Mesendoderm (in vitro differentiated cells): Measurements from ENCODE around the gene CATSPERD.

Experiments used
- DNase-seq: peaks from one replicate; pipeline ENCODE4 v3.0.0; 2013
- H2AK5ac ChIP-seq: 2 replicates; pipeline ENCODE4 v1.6.1; 2013; ENCODE audit warnings: low read length, inconsistent platforms
- H2BK120ac ChIP-seq: 2 replicates; pipeline ENCODE4 v1.6.1; 2013; ENCODE audit warnings: low read depth, mild to moderate bottlenecking, low read length, moderate library complexity, mixed read lengths
- H2BK15ac ChIP-seq: replicated peaks from 2 replicates; pipeline ENCODE4 v1.6.1; 2013; ENCODE audit warnings: low read depth, mild to moderate bottlenecking, moderate library complexity
- H2BK5ac ChIP-seq: 2 replicates; pipeline ENCODE4 v1.6.1; 2013; ENCODE audit warnings: low read length, inconsistent platforms
- H3K18ac ChIP-seq: 2 replicates; pipeline ENCODE4 v1.6.1; 2013; ENCODE audit warnings: mild to moderate bottlenecking, low read length, mixed read lengths
- H3K23ac ChIP-seq: one replicate; pipeline ENCODE4 v1.6.1; 2013; ENCODE audit warnings: low read length
- H3K27ac ChIP-seq: 2 replicates; pipeline ENCODE4 v1.5.1; 2013; ENCODE audit warnings: low read depth, mild to moderate bottlenecking, inconsistent platforms, low read length, moderate library complexity
- H3K27me3 ChIP-seq: 2 replicates; pipeline ENCODE4 v1.6.1; 2013; ENCODE audit warnings: low read length, control low read depth, mild to moderate bottlenecking, inconsistent platforms; ENCODE audit not compliant: insufficient read depth, poor library complexity
- H3K36me3 ChIP-seq: 2 replicates; pipeline ENCODE4 v1.6.1; 2013; ENCODE audit warnings: low read length, inconsistent platforms; ENCODE audit not compliant: control insufficient read depth, insufficient read depth
- H3K4ac ChIP-seq: one replicate; pipeline ENCODE4 v1.6.1; 2013; ENCODE audit warnings: low read depth, mild to moderate bottlenecking, low read length, moderate library complexity
- H3K4me1 ChIP-seq: 2 replicates; pipeline ENCODE4 v1.6.1; 2013; ENCODE audit warnings: low read depth, low read length, inconsistent platforms; ENCODE audit not compliant: control insufficient read depth
- H3K4me2 ChIP-seq: 2 replicates; pipeline ENCODE4 v1.6.1; 2013; ENCODE audit warnings: low read length
- H3K4me3 ChIP-seq: 2 replicates; pipeline ENCODE4 v1.5.1; 2013; ENCODE audit warnings: mild to moderate bottlenecking, low read length
- H3K56ac ChIP-seq: one replicate; pipeline ENCODE4 v1.6.1; 2013; ENCODE audit warnings: low read length
- H3K79me1 ChIP-seq: 2 replicates; pipeline ENCODE4 v1.6.1; 2013; ENCODE audit warnings: low read length, inconsistent platforms
- H3K79me2 ChIP-seq: 2 replicates; pipeline ENCODE4 v1.6.1; 2013; ENCODE audit warnings: mild to moderate bottlenecking, low read length; ENCODE audit not compliant: control insufficient read depth, insufficient read depth
- H3K9ac ChIP-seq: 2 replicates; pipeline ENCODE4 v1.6.1; 2013; ENCODE audit warnings: low read length, inconsistent platforms
- H4K5ac ChIP-seq: one replicate; pipeline ENCODE4 v1.6.1; 2013; ENCODE audit warnings: low read length
- H4K8ac ChIP-seq: one replicate; pipeline ENCODE4 v1.6.1; 2013; ENCODE audit warnings: low read depth, mild to moderate bottlenecking, control low read depth, low read length, moderate library complexity
- WGBS: extraction: QIAGEN DNeasy Blood & Tissue Kit; methylation state at CpG from one replicate; pipeline ENCODE4 v1.1.7; 2013; ENCODE audit warnings: low lambda C conversion rate, missing lambda C conversion rate; ENCODE audit not compliant: insufficient coverage; ENCODE audit errors: extremely low coverage; 5-methylcytosine and 5-hydroxymethylcytosine counted together

The CATSPERD gene

DNA sequence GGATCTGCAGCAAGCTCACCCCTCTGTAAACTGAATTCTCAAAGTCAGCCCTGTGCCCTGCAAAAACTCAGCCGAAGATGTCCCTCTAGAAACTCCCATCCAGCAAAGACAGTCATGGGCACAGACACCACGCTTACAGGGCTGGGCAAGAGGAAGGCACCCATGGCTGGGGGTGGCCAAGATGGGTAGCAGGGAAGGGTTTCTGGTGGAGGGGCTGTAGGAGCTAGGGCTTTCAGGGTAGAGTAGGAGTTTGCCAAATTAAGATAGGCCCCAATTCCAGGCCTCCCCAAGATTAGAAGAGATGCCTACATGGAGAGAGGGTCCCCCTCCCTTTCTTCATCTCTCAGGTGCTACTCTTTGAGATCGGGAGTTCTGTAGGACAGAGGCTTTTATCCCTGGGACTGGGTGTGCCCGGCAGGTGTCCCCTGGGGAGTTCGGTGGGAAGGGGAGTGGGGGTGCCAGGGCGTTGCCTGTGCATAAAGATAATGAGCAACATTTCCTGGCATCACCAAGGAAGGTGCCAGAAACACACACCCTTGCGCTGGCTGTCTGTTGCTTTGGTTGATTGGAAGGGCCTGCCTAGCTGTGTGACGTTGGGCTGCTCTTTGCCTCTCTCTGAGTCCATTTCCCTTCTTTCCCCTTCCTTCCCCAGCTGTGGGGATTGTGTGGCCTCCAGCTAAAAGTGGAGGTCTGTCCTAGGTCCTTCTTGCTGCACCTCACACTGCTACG is 93.8 kb downstream of the CATSPERD start:
- no peak for DNase-seq
- Histone ChIP-seq H3K4ac (no peak overlapping the region), H3K27ac (no peak overlapping the region), H3K79me1 (no peaks in the 10 kb centered on the region), H2AK5ac (no peak overlapping the region), H3K4me3 (no peak overlapping the region), H4K5ac (no peak overlapping the region), H3K36me3 (no peaks in the 10 kb centered on the region), H3K79me2 (no peaks in the 10 kb centered on the region), H3K4me2 (no peak overlapping the region), H3K23ac (no peak overlapping the region), H2BK120ac (no peak overlapping the region), H3K27me3 (no peaks in the 10 kb centered on the region), H3K56ac (no peak overlapping the region), H3K4me1 (no peaks in the 10 kb centered on the region), H2BK5ac (no peak overlapping the region), H3K18ac (no peak overlapping the region), H2BK15ac (no peak overlapping the region), H3K9ac (no peak overlapping the region), H4K8ac (no peak overlapping the region)
- no CpG with 5 or more reads among the region's 9 CpGs for WGBS

DNA sequence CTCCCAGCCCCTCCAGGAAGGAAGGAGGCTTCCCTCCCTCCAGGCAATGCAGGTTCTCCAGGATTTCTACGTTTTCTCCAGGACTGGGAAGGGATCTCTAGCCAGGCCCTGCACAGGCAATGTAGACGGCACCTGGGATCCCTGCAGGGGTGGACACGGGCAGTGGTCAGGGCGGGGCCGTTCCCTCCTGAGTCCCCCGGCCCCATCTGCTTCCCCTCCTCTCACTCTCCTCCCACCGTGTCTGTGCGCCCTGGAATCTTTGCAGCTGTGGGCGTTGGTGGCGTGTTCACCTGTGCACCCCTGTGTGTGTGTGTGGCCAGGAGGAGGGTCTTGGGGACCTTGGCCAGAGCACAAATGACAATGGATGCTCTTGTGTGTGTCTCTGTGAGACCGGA is 94.4 kb downstream of the CATSPERD start:
- Histone ChIP-seq H3K27me3 (no peaks in the 10 kb centered on the region), H3K4ac (no peak overlapping the region), H3K23ac (no peak overlapping the region), H2BK120ac (no peak overlapping the region), H3K27ac (no peak overlapping the region), H3K9ac (no peak overlapping the region), H4K5ac (no peak overlapping the region), H3K4me3 (no peak overlapping the region), H2AK5ac (no peak overlapping the region), H2BK15ac (no peak overlapping the region), H3K4me1 (no peaks in the 10 kb centered on the region), H3K79me2 (no peaks in the 10 kb centered on the region), H3K79me1 (no peaks in the 10 kb centered on the region), H3K36me3 (no peaks in the 10 kb centered on the region), H3K4me2 (no peak overlapping the region), H3K56ac (no peak overlapping the region), H4K8ac (no peak overlapping the region), H2BK5ac (no peak overlapping the region), H3K18ac (no peak overlapping the region)
- no peak for DNase-seq
- no CpG with 5 or more reads among the region's 11 CpGs for WGBS

DNA sequence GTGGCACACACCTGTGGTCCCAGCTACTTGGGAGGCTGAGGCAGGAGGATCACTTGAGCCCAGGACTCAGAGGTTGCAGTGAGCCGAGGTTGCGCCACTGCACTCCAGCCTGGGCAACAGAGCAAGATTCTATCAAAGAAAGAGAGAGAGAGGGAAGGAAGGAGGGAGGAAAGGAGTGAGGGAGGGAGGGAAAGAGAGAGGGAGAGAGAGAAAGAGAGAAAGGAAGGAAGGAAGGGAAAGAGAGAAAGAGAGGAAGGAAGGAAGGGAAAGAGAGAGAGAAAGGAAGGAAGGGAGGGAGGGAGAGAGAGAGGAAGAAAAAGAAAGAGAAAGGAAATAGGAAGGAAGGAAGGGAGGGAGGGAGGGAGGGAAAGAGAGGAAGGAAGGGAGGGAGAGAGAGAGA is 96.8 kb downstream of the CATSPERD start:
- H3K56ac ChIP-seq: no peak overlapping the region
- H3K27ac ChIP-seq: no peak overlapping the region
- H2AK5ac ChIP-seq: no peak overlapping the region
- no peak for DNase-seq
- WGBS: no CpG with 5 or more reads among the region's 2 CpGs
- no peak overlapping the region for H2BK120ac ChIP-seq
- no peaks in the 10 kb centered on the region for H3K79me2 ChIP-seq
- no peak overlapping the region for H4K5ac ChIP-seq
- H3K79me1 ChIP-seq: no peaks in the 10 kb centered on the region
- H2BK5ac ChIP-seq: no peak overlapping the region
- H3K36me3 ChIP-seq: no peaks in the 10 kb centered on the region
- H3K4me2 ChIP-seq: no peak overlapping the region
- H3K18ac ChIP-seq: no peak overlapping the region
- no peak overlapping the region for H3K4ac ChIP-seq
- no peak overlapping the region for H2BK15ac ChIP-seq
- no peak overlapping the region for H3K23ac ChIP-seq
- no peaks in the 10 kb centered on the region for H3K27me3 ChIP-seq
- H4K8ac ChIP-seq: no peak overlapping the region
- H3K4me1 ChIP-seq: no peaks in the 10 kb centered on the region
- H3K9ac ChIP-seq: no peak overlapping the region
- no peak overlapping the region for H3K4me3 ChIP-seq

DNA sequence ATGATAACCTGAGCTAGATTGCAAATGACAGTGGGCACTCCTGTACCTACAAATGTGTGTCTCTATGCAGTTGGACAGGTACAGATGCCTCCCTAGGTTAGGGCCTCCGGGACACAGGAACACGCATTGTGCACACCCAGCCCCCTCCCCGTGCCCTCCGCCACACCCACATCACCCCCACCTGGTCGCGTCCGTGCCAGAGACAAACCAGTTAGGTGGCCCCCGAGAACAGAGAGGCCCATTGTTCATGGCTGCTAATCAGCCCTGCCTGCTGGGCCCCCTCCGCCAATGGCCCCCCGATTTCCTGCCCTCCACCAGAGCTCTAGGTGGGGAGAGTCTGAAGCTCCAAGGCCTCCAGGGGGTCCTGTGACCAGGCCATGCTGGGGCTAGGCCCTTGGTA is 98.2 kb downstream of the CATSPERD start:
- H3K4ac ChIP-seq: no peak overlapping the region
- no peaks in the 10 kb centered on the region for H3K27me3 ChIP-seq
- no peak overlapping the region for H2BK120ac ChIP-seq
- H4K8ac ChIP-seq: no peak overlapping the region
- H3K4me1 ChIP-seq: no peaks in the 10 kb centered on the region
- H3K27ac ChIP-seq: no peak overlapping the region
- H2AK5ac ChIP-seq: no peak overlapping the region
- H3K79me1 ChIP-seq: no peaks in the 10 kb centered on the region
- no peak overlapping the region for H4K5ac ChIP-seq
- H3K36me3 ChIP-seq: no peaks in the 10 kb centered on the region
- H3K4me2 ChIP-seq: no peak overlapping the region
- no peak overlapping the region for H3K9ac ChIP-seq
- no peaks in the 10 kb centered on the region for H3K79me2 ChIP-seq
- no peak overlapping the region for H2BK5ac ChIP-seq
- no CpG with 5 or more reads among the region's 10 CpGs for WGBS
- no peak overlapping the region for H3K18ac ChIP-seq
- no peak overlapping the region for H3K56ac ChIP-seq
- no peak overlapping the region for H3K23ac ChIP-seq
- DNase-seq: no peak
- no peak overlapping the region for H3K4me3 ChIP-seq
- no peak overlapping the region for H2BK15ac ChIP-seq

DNA sequence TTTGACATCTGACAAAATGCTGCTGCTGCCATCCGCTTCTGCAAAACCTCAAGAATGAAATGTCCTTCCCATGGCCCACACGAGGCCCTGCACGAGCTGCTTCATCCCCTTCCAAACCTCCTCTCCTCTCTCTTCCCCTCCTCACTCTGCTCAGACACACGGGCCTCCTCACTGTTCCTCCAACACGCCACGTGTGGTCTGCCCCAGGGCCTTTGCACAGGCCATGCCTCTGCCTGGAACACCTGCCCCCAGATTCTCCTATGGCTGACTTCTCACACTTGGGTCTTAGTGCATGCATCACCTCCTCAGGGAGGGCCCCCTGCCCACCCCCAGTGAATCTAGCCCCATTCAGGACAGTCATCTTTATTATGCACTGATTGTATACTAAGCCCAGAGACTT is 100.3 kb downstream of the CATSPERD start:
- H2BK5ac ChIP-seq: no peak overlapping the region
- no peaks in the 10 kb centered on the region for H3K27me3 ChIP-seq
- no peak overlapping the region for H3K56ac ChIP-seq
- no peaks in the 10 kb centered on the region for H3K36me3 ChIP-seq
- H2BK120ac ChIP-seq: no peak overlapping the region
- no peaks in the 10 kb centered on the region for H3K79me2 ChIP-seq
- no peak overlapping the region for H3K27ac ChIP-seq
- no peak overlapping the region for H3K23ac ChIP-seq
- no CpG with 5 or more reads among the region's 6 CpGs for WGBS
- no peak overlapping the region for H3K4me2 ChIP-seq
- DNase-seq: no peak
- no peak overlapping the region for H4K5ac ChIP-seq
- no peak overlapping the region for H3K4ac ChIP-seq
- no peak overlapping the region for H2BK15ac ChIP-seq
- no peak overlapping the region for H3K9ac ChIP-seq
- no peaks in the 10 kb centered on the region for H3K4me1 ChIP-seq
- no peak overlapping the region for H4K8ac ChIP-seq
- no peaks in the 10 kb centered on the region for H3K79me1 ChIP-seq
- no peak overlapping the region for H3K18ac ChIP-seq
- no peak overlapping the region for H2AK5ac ChIP-seq
- no peak overlapping the region for H3K4me3 ChIP-seq
